ENCODE data around the gene ID4. TPM values are rescaled to one million over a fixed set of nuclear protein-coding genes. Genes with fewer than 3 reads are reported as not detected.

ID4 gene
- total RNA-seq, 6 experiments from 2014 or later = 0.39 to 5.5 (median 1.3) TPM

- TF ChIP-seq CTCF (IDR thresholded peaks at IDR 0.05) = no peak
- no peak for TF ChIP-seq POLR2A (IDR thresholded peaks at IDR 0.05)
- no peaks in the 10 kb centered on the region for H3K4me1 ChIP-seq
- no peaks in the 10 kb centered on the region for H3K36me3 ChIP-seq
- ATAC-seq = no peak
- no peaks in the 10 kb centered on the region for H3K27me3 ChIP-seq
- no peak overlapping the region for H3K27ac ChIP-seq
- no peaks in the 10 kb centered on the region for H3K9me3 ChIP-seq
- no peak overlapping the region for H3K4me3 ChIP-seq
- WGBS (ENCODE audit: insufficient coverage, low coverage, low lambda C conversion rate, missing lambda C conversion rate) = 44% methylated on average over 18 of the region's 18 CpGs
- intact Hi-C loops (cut with DNase I) = no loop called here
- DNase-seq = no peak
Measured at GRCh38 chr6:19866173-19866984, 29.2 kb downstream of the ID4 start.

DNA sequence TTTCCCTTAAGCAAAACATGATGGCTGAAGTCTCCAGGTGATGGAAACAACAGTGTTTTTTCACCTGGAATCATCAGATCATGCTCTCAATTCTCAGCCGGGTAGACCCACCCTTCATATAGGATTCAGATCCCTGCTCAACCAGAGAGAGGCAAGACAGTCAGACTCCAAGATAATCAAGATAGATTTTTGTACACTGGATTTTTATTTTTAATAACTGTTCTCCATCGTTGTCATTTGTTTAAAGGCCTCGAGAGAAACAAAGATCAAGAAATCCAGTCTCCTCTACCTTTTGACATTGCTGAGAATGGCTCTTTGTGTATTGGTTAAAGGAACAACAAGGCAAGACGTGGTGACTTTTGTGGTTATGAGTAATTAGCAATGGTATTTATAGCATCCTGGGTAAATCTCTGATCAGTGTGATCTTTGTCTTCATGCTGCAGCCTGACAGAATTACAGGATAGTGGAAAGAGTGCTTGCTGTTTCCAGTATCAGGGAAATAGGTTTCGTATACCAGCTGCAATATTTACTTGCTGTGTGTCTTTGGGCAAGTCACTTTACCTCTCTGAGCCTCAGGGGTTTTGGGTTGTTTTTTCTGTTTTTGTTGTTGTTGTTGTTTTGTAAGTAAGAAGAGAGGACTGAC lies 29.9 kb downstream of the ID4 start:
- intact Hi-C loops (cut with DNase I) = no loop called here
- Histone ChIP-seq H3K27me3 (no peaks in the 10 kb centered on the region), H3K4me1 (no peaks in the 10 kb centered on the region), H3K4me3 (no peak overlapping the region), H3K36me3 (no peaks in the 10 kb centered on the region), H3K9me3 (no peaks in the 10 kb centered on the region), H3K27ac (no peak overlapping the region)
- ATAC-seq (no peak), DNase-seq (no peak)
- TF ChIP-seq POLR2A (IDR thresholded peaks at IDR 0.05) = no peak
- 40% methylated on average over 5 of the region's 5 CpGs for WGBS (ENCODE audit: insufficient coverage, low coverage, low lambda C conversion rate, missing lambda C conversion rate)

GRCh38 chr6:19869464-19869863 lies 32.3 kb downstream of the ID4 start:
- DNase-seq = no peak
- intact Hi-C loops (cut with DNase I) = no loop called here
- no peak for ATAC-seq
- 51% methylated on average over 9 of the region's 9 CpGs for WGBS (ENCODE audit: insufficient coverage, low coverage, low lambda C conversion rate, missing lambda C conversion rate)
- Histone ChIP-seq H3K36me3 (no peaks in the 10 kb centered on the region), H3K4me3 (no peak overlapping the region), H3K27me3 (no peaks in the 10 kb centered on the region), H3K27ac (no peak overlapping the region), H3K4me1 (no peaks in the 10 kb centered on the region), H3K9me3 (no peaks in the 10 kb centered on the region)
- no peak for TF ChIP-seq CTCF (IDR thresholded peaks at IDR 0.05)
- TF ChIP-seq POLR2A (IDR thresholded peaks at IDR 0.05) = no peak

DNA sequence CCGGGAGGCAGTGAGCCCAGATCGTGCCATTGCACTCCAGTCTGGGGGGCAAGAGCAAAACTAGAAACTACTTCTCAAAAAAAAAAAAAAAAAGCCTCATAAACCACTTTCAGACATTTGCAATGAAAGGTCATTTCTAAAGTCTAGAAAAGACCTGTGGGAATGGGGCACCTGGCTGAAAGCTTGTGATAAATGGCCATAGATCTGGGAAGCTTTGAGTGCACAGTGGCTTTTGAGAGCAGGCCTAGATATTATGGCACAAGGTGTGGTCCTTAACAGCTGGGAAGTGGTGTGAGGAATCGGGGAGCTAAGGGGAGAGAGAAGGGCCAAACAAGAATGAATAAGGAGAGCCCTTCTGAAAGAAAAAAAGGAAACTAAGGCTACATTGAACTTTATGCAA lies 33.2 kb downstream of the ID4 start:
- no peaks in the 10 kb centered on the region for H3K27me3 ChIP-seq
- DNase-seq (no peak), ATAC-seq (no peak)
- TF ChIP-seq POLR2A (IDR thresholded peaks at IDR 0.05) (no peak), CTCF (IDR thresholded peaks at IDR 0.05) (no peak)
- H3K36me3 ChIP-seq = no peaks in the 10 kb centered on the region
- WGBS (ENCODE audit: insufficient coverage, low coverage, low lambda C conversion rate, missing lambda C conversion rate) = 51% methylated on average over 3 of the region's 3 CpGs
- no peak overlapping the region for H3K27ac ChIP-seq
- H3K4me1 ChIP-seq = no peaks in the 10 kb centered on the region
- no peaks in the 10 kb centered on the region for H3K9me3 ChIP-seq
- no peak overlapping the region for H3K4me3 ChIP-seq
- intact Hi-C loops (cut with DNase I) = no loop called here

- Histone ChIP-seq H3K4me1 (no peaks in the 10 kb centered on the region), H3K27me3 (no peaks in the 10 kb centered on the region), H3K4me3 (no peak overlapping the region), H3K36me3 (no peaks in the 10 kb centered on the region), H3K27ac (no peak overlapping the region), H3K9me3 (no peaks in the 10 kb centered on the region)
- ATAC-seq (no peak), DNase-seq (no peak)
- no peak for TF ChIP-seq POLR2A (IDR thresholded peaks at IDR 0.05)
- TF ChIP-seq CTCF (IDR thresholded peaks at IDR 0.05) = no peak
- intact Hi-C loops (cut with DNase I) = no loop called here
- WGBS (ENCODE audit: insufficient coverage, low coverage, low lambda C conversion rate, missing lambda C conversion rate) = 65% methylated on average over 2 of the region's 2 CpGs
Measured at GRCh38 chr6:19873031-19873430, 35.9 kb downstream of the ID4 start.
